HEK293 (cell line): ENCODE measurements around the gene DCAF4.

Experiments
- YY1 ChIP-seq: fragments of 450-650 bp; formaldehyde crosslinking; IDR thresholded peaks from 2 replicates; pipeline ENCODE4 v1.5.1; 2018; ENCODE audit warnings: missing biosample characterization, missing genetic modification characterization
- ZBTB7A ChIP-seq: fragments of 450-650 bp; formaldehyde crosslinking; IDR thresholded peaks from 2 replicates; pipeline ENCODE4 v1.5.1; 2016; ENCODE audit warnings: low read depth, missing biosample characterization, missing genetic modification characterization
- ZFP41 ChIP-seq: fragments of 450-650 bp; formaldehyde crosslinking; IDR thresholded peaks from 2 replicates; pipeline ENCODE4 v1.5.1; 2016; ENCODE audit warnings: missing biosample characterization, missing genetic modification characterization, borderline replicate concordance
- ZNF350 ChIP-seq: fragments of 450-650 bp; formaldehyde crosslinking; IDR thresholded peaks from 2 replicates; pipeline ENCODE4 v1.5.0; 2017; ENCODE audit warnings: missing biosample characterization, mild to moderate bottlenecking, missing genetic modification characterization
- ZNF354C ChIP-seq: fragments of 450-650 bp; formaldehyde crosslinking; IDR thresholded peaks from 2 replicates; pipeline ENCODE4 v1.5.1; 2016; ENCODE audit warnings: missing biosample characterization, missing genetic modification characterization, low read depth, borderline replicate concordance
- ZNF629 ChIP-seq: fragments of 450-650 bp; formaldehyde crosslinking; IDR thresholded peaks from 2 replicates; pipeline ENCODE4 v1.5.1; 2017; ENCODE audit warnings: missing biosample characterization, missing genetic modification characterization
- ZNF830 ChIP-seq: fragments of 450-650 bp; IDR thresholded peaks from 2 replicates; pipeline ENCODE4 v1.5.0; 2018; ENCODE audit warnings: missing biosample characterization, missing genetic modification characterization, low read depth, mild to moderate bottlenecking, moderate library complexity
- TF ChIP-seq, protein P1 (sequence below): fragments of 450-650 bp; formaldehyde crosslinking; IDR thresholded peaks from 2 replicates; pipeline ENCODE4 v1.5.1; 2016; ENCODE audit warnings: missing biosample characterization, missing genetic modification characterization, borderline replicate concordance
- TF ChIP-seq, protein P2 (sequence below): fragments of 450-650 bp; formaldehyde crosslinking; IDR thresholded peaks from 2 replicates; pipeline ENCODE4 v1.5.1; 2016; ENCODE audit warnings: missing biosample characterization, missing genetic modification characterization
- TF ChIP-seq, protein P3 (sequence below): fragments of 450-650 bp; formaldehyde crosslinking; IDR thresholded peaks from 2 replicates; pipeline ENCODE4 v1.5.1; 2016; ENCODE audit warnings: missing biosample characterization, missing genetic modification characterization

GRCh38 chr14:72889366-72889765, 36.9 kb upstream of the DCAF4 start:
- TF ChIP-seq ZBTB7A (tag by site-specific recombination) (no peak), ZFP41 (tag by site-specific recombination) (no peak), YY1 (no peak), ZNF830 (no peak), ZNF354C (no peak), ZNF350 (tag by site-specific recombination) (no peak), ZNF629 (tag by site-specific recombination) (no peak)
- TF ChIP-seq, protein P1, sequence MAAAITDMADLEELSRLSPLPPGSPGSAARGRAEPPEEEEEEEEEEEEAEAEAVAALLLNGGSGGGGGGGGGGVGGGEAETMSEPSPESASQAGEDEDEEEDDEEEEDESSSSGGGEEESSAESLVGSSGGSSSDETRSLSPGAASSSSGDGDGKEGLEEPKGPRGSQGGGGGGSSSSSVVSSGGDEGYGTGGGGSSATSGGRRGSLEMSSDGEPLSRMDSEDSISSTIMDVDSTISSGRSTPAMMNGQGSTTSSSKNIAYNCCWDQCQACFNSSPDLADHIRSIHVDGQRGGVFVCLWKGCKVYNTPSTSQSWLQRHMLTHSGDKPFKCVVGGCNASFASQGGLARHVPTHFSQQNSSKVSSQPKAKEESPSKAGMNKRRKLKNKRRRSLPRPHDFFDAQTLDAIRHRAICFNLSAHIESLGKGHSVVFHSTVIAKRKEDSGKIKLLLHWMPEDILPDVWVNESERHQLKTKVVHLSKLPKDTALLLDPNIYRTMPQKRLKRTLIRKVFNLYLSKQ (tag by site-specific recombination): no peak
- TF ChIP-seq, protein P2, sequence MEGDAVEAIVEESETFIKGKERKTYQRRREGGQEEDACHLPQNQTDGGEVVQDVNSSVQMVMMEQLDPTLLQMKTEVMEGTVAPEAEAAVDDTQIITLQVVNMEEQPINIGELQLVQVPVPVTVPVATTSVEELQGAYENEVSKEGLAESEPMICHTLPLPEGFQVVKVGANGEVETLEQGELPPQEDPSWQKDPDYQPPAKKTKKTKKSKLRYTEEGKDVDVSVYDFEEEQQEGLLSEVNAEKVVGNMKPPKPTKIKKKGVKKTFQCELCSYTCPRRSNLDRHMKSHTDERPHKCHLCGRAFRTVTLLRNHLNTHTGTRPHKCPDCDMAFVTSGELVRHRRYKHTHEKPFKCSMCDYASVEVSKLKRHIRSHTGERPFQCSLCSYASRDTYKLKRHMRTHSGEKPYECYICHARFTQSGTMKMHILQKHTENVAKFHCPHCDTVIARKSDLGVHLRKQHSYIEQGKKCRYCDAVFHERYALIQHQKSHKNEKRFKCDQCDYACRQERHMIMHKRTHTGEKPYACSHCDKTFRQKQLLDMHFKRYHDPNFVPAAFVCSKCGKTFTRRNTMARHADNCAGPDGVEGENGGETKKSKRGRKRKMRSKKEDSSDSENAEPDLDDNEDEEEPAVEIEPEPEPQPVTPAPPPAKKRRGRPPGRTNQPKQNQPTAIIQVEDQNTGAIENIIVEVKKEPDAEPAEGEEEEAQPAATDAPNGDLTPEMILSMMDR (tag by site-specific recombination): no peak
- TF ChIP-seq, protein P3, sequence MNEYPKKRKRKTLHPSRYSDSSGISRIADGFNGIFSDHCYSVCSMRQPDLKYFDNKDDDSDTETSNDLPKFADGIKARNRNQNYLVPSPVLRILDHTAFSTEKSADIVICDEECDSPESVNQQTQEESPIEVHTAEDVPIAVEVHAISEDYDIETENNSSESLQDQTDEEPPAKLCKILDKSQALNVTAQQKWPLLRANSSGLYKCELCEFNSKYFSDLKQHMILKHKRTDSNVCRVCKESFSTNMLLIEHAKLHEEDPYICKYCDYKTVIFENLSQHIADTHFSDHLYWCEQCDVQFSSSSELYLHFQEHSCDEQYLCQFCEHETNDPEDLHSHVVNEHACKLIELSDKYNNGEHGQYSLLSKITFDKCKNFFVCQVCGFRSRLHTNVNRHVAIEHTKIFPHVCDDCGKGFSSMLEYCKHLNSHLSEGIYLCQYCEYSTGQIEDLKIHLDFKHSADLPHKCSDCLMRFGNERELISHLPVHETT (tag by site-specific recombination): no peak
